ENCODE data around the gene SLC10A3. TPM values are rescaled to one million over a fixed set of nuclear protein-coding genes. Genes with fewer than 3 reads are reported as not detected.

SLC10A3 gene
- total and polyA plus RNA-seq, 2 of the 13 experiments (the other 11 are each of a cell fraction or from before 2014, with no cell fraction given): 10.1 to 11.5 TPM

- no peak for TF ChIP-seq ESRRA (CRISPR knock-in tag; IDR thresholded peaks at IDR 0.05; ENCODE audit: low read depth)
Observed at GRCh38 chrX:154482786-154483185, 7.6 kb downstream of the SLC10A3 start (continued).

- Histone ChIP-seq H3K9ac (ENCODE audit: insufficient read depth, low read depth, low read length) (no peak overlapping the region), H3K27me3 (ENCODE audit: control insufficient read depth in 1 of 2, insufficient read depth in 2 of 2, low read length in 2 of 2) (no peaks in the 10 kb centered on the region), H3K79me2 (ENCODE audit: insufficient read depth, low read length) (no peaks in the 10 kb centered on the region), H3K36me3 (replicated peaks in 1 of 2; ENCODE audit: control insufficient read depth in 1 of 2, insufficient read depth in 2 of 2, low read length in 2 of 2) (no peaks in the 10 kb centered on the region; a peak in 1 of 5 replicates), H3K4me2 (ENCODE audit: low read depth, low read length) (peak overlapping the region; percentile 12; the same call in 1 of the 2 replicates), H3K27ac (ENCODE audit: extremely low read length, insufficient read depth, low read length) (no peak overlapping the region), H3K4me3 (replicated peaks in 1 of 3; ENCODE audit: insufficient read depth in 1 of 3, low read depth in 2 of 3, low read length in 3 of 3) (no peak overlapping the region), H2AFZ (ENCODE audit: low read length) (no peak overlapping the region), H3K9me3 (ENCODE audit: low read length) (no peaks in the 10 kb centered on the region), H4K20me1 (ENCODE audit: insufficient read depth, low read length) (no peaks in the 10 kb centered on the region), H3K4me1 (ENCODE audit: insufficient read depth, low read length) (peaks cover 26% of the 10 kb centered on the region)
- BruUV-seq (replicated peaks): no TSS peak
- DNase-seq (ENCODE audit: low spot score) (no peak), ATAC-seq (no peak), FAIRE-seq (no peak)
- in situ Hi-C loops (cut with HindIII; ENCODE audit: extremely low pct_ligation_motif_present, low pct_unique_long_range_greater_than_20kb): loop anchor here (5.0 kb wide), 1 partner anchor 35 kb away; the partner anchor contains the start of gene FAM3A
- ChIA-PET POLR2A (interaction anchor here (2.3 kb wide), 1 partner anchor 8 kb away, joined by 11 read pairs; the partner anchor contains the start of gene SLC10A3), CTCF (ENCODE audit: low intra/inter-chr PET ratio, low total read pairs) (no interaction called here)
- TF ChIP-seq USF2 (IDR thresholded peaks at IDR 0.05; ENCODE audit: low read depth, low read length) (peak; percentile 21; the same call in 1 of the 2 replicates), USF2 (CRISPR knock-in tag; IDR thresholded peaks at IDR 0.05; ENCODE audit: borderline replicate concordance) (no peak), ZBTB26 (CRISPR knock-in tag; IDR thresholded peaks at IDR 0.05; ENCODE audit: borderline replicate concordance) (no peak), RAD51 (IDR thresholded peaks at IDR 0.05; ENCODE audit: borderline replicate concordance) (peak; percentile 52; the same call in 1 of the 2 replicates), PLRG1 (conservative IDR thresholded peaks at IDR 0.05) (no peak)
- TF ChIP-seq, protein P1, sequence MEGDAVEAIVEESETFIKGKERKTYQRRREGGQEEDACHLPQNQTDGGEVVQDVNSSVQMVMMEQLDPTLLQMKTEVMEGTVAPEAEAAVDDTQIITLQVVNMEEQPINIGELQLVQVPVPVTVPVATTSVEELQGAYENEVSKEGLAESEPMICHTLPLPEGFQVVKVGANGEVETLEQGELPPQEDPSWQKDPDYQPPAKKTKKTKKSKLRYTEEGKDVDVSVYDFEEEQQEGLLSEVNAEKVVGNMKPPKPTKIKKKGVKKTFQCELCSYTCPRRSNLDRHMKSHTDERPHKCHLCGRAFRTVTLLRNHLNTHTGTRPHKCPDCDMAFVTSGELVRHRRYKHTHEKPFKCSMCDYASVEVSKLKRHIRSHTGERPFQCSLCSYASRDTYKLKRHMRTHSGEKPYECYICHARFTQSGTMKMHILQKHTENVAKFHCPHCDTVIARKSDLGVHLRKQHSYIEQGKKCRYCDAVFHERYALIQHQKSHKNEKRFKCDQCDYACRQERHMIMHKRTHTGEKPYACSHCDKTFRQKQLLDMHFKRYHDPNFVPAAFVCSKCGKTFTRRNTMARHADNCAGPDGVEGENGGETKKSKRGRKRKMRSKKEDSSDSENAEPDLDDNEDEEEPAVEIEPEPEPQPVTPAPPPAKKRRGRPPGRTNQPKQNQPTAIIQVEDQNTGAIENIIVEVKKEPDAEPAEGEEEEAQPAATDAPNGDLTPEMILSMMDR (CRISPR knock-in tag; IDR thresholded peaks at IDR 0.05): peak; percentile 19
- intact Hi-C loops (cut with micrococcal nuclease; ENCODE audit: unreplicated experiment): no loop called here
- WGBS (ENCODE audit: low lambda C conversion rate): 45% methylated on average over 9 of the region's 14 CpGs
Observed at GRCh38 chrX:154481911-154482601, 8.4 kb downstream of the SLC10A3 start.

Data from HepG2 (cell line).